ENCODE data around the gene ZNF547.

GRCh38 chr19:57324992-57325391 is 38.4 kb upstream of the ZNF547 start:
- no peak for TF ChIP-seq EZH2 (IDR thresholded peaks at IDR 0.05)
- TF ChIP-seq POLR2AphosphoS5 (IDR thresholded peaks at IDR 0.05; ENCODE audit: borderline replicate concordance, low read depth, low read length), result no peak

Measured in SK-N-MC (cell line).